ENCODE data around the gene GPX6.

The GPX6 gene

GRCh38 chr6:28468056-28468455 lies 47.5 kb downstream of the GPX6 start:
- Histone ChIP-seq H3K27ac (ENCODE audit: extremely low read depth, low read depth, low read length) (no peak overlapping the region), H3K36me3 (ENCODE audit: control insufficient read depth in 2 of 2, insufficient read depth in 1 of 2, low read length in 2 of 2) (no peaks in the 10 kb centered on the region), H3K4me1 (ENCODE audit: control insufficient read depth, insufficient read depth, low read length) (no peaks in the 10 kb centered on the region), H3K4me3 (ENCODE audit: low read depth, low read length) (no peak overlapping the region), H3K9me3 (ENCODE audit: control insufficient read depth, insufficient read depth, low read depth, low read length) (no peaks in the 10 kb centered on the region)
- TF ChIP-seq ZBTB8A (tag by site-specific recombination; IDR thresholded peaks at IDR 0.05) (no peak), ZNF664 (tag by site-specific recombination; IDR thresholded peaks at IDR 0.05) (no peak), ZNF211 (tag by site-specific recombination; IDR thresholded peaks at IDR 0.05; ENCODE audit: low read depth) (no peak), ZNF248 (tag by site-specific recombination; IDR thresholded peaks at IDR 0.05) (no peak)
- CTCF ChIA-PET: interaction anchor here (0.7 kb wide), 1 partner anchor 64 kb away, joined by 3 read pairs; no protein-coding TSS in a partner anchor
- POLR2A ChIA-PET: no interaction called here

GRCh38 chr6:28462401-28462800 lies 53.2 kb downstream of the GPX6 start:
- TF ChIP-seq ZNF792 (tag by site-specific recombination; IDR thresholded peaks at IDR 0.05) (no peak), ZNF311 (tag by site-specific recombination; IDR thresholded peaks at IDR 0.05; ENCODE audit: borderline replicate concordance) (no peak), ZFHX2 (tag by site-specific recombination; conservative IDR thresholded peaks at IDR 0.05) (peak; percentile 95), ZNF549 (tag by site-specific recombination; IDR thresholded peaks at IDR 0.05) (no peak), ZNF768 (tag by site-specific recombination; IDR thresholded peaks at IDR 0.05) (no peak), TRIM28 (IDR thresholded peaks at IDR 0.05; ENCODE audit: borderline replicate concordance, low read length) (no peak), EGR2 (tag by site-specific recombination; IDR thresholded peaks at IDR 0.05; ENCODE audit: low read depth) (peak; percentile 96), ZSCAN4 (tag by site-specific recombination; IDR thresholded peaks at IDR 0.05) (peak; percentile 19; the same call in 1 of the 2 replicates), ZNF350 (tag by site-specific recombination; IDR thresholded peaks at IDR 0.05) (no peak)
- no peaks in the 10 kb centered on the region for H3K9me3 ChIP-seq (ENCODE audit: control insufficient read depth, insufficient read depth, low read depth, low read length)
- no peaks in the 10 kb centered on the region for H3K4me1 ChIP-seq (ENCODE audit: control insufficient read depth, insufficient read depth, low read length)
- no peak overlapping the region for H3K4me3 ChIP-seq (ENCODE audit: low read depth, low read length)
- H3K36me3 ChIP-seq (ENCODE audit: control insufficient read depth in 2 of 2, insufficient read depth in 1 of 2, low read length in 2 of 2): no peaks in the 10 kb centered on the region
- CTCF ChIA-PET: no interaction called here
- H3K27ac ChIP-seq (ENCODE audit: extremely low read depth, low read depth, low read length): no peak overlapping the region
- POLR2A ChIA-PET: no interaction called here

GRCh38 chr6:28458568-28458967 lies 57.0 kb downstream of the GPX6 start:
- TF ChIP-seq ZNF48 (tag by site-specific recombination; IDR thresholded peaks at IDR 0.05): no peak
- no peak for TF ChIP-seq ZNF169 (tag by site-specific recombination; IDR thresholded peaks at IDR 0.05)
- no peak for TF ChIP-seq ZBTB6 (tag by site-specific recombination; IDR thresholded peaks at IDR 0.05)
- no peak for TF ChIP-seq ZNF558 (tag by site-specific recombination; IDR thresholded peaks at IDR 0.05)
- TF ChIP-seq ZNF302 (tag by site-specific recombination; IDR thresholded peaks at IDR 0.05; ENCODE audit: low read depth): no peak
- TF ChIP-seq ZNF585B (tag by site-specific recombination; IDR thresholded peaks at IDR 0.05): no peak
- no peak for TF ChIP-seq GLI4 (tag by site-specific recombination; IDR thresholded peaks at IDR 0.05)
- no peak for TF ChIP-seq SP3 (tag by site-specific recombination; IDR thresholded peaks at IDR 0.05)
- no peak for TF ChIP-seq ZNF660 (tag by site-specific recombination; IDR thresholded peaks at IDR 0.05)
- no peak for TF ChIP-seq HOXA7 (CRISPR knock-in tag; IDR thresholded peaks at IDR 0.05; ENCODE audit: borderline replicate concordance)
- TF ChIP-seq ZNF544 (tag by site-specific recombination; IDR thresholded peaks at IDR 0.05): no peak
- TF ChIP-seq PRDM1 (tag by site-specific recombination; IDR thresholded peaks at IDR 0.05): no peak
- TF ChIP-seq YY2 (tag by site-specific recombination; IDR thresholded peaks at IDR 0.05): no peak
- no peak for TF ChIP-seq ZNF211 (tag by site-specific recombination; IDR thresholded peaks at IDR 0.05; ENCODE audit: low read depth)
- TF ChIP-seq ZSCAN30 (tag by site-specific recombination; IDR thresholded peaks at IDR 0.05): no peak
- Histone ChIP-seq H3K4me1 (ENCODE audit: control insufficient read depth, insufficient read depth, low read length) (no peaks in the 10 kb centered on the region), H3K9me3 (ENCODE audit: control insufficient read depth, insufficient read depth, low read depth, low read length) (no peaks in the 10 kb centered on the region), H3K36me3 (ENCODE audit: control insufficient read depth in 2 of 2, insufficient read depth in 1 of 2, low read length in 2 of 2) (no peaks in the 10 kb centered on the region), H3K27ac (ENCODE audit: extremely low read depth, low read depth, low read length) (no peak overlapping the region), H3K4me3 (ENCODE audit: low read depth, low read length) (no peak overlapping the region)
- ChIA-PET POLR2A (no interaction called here), CTCF (no interaction called here)
